NCI-H82 (cell line): ENCODE data around the gene PRPF19.

ENCODE experiments used
- DNase-seq: peaks from one replicate; lab custom pipeline; 2025; lab: John Stamatoyannopoulos, UW

The PRPF19 gene

DNA sequence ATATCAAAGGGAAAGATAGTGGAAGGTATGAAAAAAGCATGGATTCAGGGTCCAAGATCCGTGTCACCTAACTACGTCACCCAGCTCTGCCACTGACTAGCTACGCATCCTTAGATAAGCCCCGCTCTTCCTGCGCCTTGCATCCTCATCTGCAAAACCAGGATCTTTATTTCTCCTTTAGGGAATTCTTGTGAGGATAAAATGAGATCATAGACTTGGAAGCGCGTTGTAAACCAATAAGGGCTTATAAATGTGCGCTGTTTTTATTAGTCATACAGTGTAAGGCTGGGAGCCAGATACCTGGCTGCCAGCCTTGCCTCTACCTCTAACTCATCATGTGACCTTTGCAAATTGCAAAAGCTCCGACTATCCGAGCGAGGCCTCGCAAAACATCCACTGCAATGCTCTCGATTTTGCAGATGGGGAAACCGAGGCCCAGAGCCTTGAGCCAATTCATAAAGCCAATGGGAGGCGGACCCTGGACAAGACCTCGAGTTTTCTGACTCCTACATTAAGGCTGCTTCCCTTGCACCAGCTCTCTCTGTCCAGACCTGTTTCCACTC, 753 bp downstream of the PRPF19 start:
- DNase-seq = peak; percentile 46

DNA sequence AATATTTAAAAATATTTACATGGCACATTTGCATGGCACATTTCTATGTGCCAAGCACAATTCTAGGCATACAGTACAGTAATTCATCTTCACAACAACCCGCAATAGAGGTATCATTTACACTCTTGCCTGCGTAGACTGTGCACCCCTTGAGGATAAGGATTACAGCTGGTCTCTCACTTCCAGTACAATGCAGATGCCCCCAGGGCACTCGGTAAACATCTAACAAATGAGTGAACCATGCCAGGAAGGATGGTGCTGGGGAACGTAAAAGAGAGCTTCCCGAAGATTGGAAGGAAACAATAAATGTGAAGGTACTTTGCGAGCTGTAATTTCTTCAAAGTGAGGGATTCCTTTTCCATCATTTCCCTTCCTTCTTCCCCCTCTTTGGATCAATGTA, 1.3 kb downstream of the PRPF19 start:
- DNase-seq = no peak

DNA sequence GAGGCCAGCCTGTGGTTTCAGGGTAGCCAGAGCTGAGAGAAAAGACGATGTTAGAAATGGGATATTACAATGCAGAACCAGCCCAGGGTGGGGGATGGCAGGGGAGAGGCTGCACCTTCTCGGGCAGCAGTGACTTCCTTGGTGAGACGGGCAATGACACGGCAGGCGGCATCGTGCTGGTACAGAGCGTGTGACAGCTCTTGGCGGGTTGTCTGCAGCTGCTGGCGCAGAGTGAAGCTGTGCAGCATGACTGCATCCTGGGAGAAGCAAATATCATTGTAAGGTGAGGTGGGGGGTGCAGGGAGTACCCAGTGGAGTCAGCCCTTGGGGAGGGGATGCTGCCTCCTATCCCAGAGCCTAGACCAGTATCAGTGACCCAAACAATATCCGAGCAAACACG, 3.8 kb downstream of the PRPF19 start:
- no peak for DNase-seq

DNA sequence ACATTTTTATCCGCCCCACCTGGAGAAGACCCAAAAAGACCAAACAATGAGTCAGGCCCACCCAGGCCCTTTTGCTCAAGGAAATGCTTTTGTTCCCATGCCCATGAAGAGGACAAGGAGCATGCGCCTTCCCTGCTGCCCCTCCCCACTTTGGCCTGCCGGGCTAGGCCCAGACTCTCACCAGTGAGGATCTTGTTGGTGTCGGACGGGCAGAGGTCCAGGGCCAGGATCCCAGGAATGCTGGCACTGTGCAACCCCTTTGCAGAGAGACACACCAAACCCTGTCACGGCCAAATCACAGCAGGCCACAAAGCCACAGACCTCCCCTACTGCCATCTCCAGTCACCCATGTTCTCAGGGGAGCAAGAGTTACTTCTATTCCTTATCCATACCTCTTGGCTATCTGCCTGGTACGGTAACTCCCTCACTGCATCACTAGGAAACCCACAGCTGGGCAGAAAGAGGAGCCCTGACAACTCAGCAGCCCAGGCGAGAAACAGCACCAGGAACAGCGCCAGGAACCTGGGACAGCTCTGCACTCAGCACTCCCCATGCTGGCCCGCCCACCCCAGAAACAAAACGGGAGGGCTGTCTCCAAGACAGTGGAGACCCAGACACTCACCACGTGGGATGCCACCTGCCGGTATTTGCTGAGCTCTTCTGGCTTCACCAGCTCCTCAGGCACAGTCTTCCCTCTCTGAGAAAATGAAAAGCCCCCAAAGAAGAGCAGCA, 5.5 kb downstream of the PRPF19 start:
- no peak for DNase-seq

DNA sequence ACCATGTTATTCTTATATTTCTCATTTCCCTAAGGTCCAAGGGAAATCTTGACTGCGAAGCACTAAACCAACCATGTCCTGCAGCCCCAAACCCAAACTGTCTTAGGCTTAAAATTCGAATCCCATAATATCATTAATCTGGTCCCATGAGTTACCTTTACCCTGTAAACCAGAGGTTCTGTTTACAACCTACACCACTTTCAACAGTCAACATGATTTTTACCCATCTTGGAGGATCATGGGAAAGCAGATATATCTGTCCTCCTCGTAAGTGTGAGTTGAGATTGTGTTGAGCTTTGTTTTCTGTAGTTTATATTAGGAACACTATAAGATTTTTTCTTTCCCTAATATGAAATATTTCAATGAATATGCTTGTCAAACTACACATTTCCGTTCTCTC, 6.4 kb downstream of the PRPF19 start:
- no peak for DNase-seq

DNA sequence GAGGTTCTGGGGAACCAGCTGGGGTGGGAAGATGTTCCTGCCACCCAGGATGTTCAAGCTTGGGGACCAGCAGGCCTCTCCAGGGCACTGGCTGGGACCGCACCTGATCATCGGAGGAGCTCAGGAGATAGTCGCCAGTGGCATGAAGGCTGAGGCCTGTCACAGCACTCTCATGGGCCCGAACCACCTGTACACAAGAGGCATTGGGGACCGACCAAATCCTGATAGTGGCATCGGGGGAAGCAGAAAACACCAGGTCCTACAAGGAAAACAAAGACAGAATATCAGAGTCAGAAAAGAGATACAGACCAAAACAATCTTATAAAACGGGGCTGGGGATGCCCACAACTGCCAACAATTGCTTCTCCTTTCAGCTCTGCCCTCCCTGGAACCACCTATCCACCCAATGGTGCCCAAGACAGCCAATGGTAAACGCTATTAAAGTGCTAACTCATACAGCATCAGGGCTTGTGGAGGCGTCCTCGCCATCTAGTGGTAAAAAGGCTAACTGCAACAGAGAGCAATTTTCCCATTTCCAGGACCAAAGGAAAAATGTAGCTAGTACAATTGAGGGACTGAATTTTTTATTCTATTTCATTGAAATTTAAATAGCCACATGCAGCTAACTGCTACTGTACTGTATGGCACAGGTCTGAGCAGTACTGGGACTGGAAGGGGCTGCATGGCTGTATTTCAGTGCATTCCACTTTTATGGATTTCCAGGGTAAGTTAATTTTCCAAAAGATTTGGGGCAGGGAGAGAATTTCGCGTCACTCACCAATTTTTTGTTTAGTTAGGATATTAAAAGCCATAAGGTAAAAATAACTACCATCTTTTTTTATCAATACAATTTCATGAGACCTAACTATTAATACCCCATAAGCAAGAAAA, 7.1 kb downstream of the PRPF19 start:
- peak; percentile 67 for DNase-seq

DNA sequence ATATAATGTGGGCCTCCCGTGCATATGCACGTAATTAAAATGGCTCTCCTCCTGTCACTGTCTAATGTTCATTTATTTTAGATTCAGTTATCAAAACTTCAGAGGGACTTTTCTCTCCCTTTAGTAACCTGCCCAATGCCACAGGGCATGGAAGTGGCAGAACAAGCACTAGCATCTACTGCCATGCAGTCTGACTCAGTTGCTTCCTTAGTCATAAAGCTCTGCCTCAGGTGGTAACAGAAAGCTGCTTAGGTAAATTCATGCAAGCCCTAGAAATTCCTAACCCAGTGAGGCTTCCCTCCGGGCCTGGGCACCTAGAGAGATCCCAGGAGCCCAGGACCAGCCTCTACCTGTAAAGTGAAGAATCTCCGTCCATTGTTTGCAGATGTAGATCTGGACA, 8.9 kb downstream of the PRPF19 start:
- no peak for DNase-seq

DNA sequence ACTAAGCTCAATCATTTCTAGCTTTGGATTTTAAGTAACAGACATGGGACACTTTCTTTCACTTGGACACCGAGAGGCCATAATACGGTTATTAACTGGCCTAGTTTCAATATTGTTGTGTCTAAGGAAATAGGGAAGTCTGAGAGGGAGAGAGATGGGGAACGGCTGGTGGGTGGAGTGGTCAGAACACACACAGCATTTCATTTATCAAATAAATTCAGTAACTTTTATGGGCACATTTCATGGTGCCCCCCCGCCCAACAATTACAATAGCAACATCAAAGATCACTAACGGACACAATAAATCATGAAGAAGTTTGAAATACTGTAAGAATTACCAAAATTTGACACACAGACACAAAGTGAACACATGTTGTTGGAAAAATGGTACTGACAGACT, 10.7 kb downstream of the PRPF19 start:
- DNase-seq = no peak

DNA sequence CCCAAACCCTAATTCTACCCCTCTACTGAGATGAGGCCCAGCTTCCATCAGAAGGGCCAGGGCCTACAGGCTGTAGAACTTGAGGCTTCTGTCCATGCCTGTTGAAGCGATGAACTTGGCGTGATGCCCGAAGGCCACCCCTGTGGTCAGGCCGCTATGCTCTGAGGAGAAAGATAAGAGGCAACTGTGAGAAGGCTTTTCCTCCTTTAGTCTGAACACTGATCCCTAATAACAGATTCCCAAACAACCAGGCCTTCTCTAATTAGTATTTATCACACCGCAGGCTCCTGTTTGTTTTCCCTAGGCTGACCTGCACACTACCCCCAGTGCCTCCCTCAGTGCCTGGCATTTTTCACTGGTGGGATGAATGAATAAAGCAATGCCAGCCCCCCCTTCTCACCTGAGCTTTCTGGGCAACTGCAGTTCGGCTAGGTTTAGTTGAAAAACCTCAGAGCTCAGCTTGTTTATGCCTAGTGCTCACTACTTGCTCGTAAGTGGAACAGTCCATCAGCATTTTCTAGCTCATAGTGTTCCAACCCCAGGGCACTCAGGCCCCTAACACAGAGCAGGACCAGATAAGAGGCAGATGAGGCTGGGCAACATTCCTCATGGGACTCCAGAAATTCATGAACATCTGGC, 15.2 kb downstream of the PRPF19 start:
- DNase-seq = no peak

DNA sequence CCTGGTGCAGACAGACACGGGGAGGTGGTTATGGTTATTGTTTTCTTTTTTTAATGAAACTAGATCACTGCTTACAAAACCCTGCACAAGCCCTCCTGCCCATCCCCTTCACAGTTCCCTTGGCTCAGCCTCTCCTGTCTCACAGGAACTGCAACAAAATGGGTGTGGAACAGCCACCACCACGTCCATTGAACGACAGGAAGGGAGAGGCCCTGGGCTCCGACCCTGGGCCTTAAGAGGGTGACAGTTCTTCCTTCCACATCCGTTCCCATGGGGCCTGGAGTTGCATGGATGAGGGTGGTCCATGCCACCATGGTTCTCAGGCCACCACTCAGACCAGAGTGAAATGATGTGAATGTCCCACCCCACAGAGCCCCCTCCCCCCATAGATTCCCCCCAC, 15.7 kb downstream of the PRPF19 start:
- no peak for DNase-seq

DNA sequence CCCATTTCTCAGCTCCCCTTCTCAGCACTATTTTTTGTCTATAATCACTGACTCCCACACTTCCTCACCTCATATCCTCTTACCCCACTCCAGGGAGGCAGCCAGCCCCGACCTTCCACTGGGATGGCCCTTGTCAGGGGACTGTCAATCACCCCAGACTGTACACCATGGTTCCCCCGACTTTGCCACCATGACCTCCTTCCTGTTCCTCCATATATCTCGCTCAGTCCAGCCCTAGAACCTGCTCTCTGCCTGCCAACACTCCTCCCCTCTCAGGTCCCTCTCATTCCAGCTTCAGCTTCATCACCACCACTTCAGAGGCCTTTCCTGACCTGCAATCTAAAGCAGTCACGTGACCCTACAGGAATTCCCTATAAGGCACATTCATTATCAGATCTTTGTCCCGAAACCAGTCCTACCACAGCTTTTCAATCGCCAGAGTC, 16.5 kb downstream of the PRPF19 start:
- DNase-seq = no peak

DNA sequence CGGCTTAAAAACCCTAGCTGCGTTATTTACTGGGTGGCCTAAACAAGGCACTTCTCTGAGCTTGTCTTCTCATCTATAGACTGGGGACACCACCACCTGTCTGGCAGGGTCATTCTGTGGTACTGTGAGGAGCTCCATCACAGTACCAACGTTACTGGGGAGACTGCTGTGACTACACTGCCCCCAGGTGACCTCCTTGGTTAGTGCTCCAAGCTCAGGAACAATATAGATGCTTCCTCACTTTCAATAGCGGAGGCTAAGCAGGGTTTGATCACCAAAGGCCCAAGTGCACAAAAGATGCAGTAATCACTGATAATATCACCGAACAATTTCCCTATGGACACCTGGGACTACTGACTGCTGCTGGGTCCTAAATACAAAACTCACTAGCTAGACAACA, 18.8 kb downstream of the PRPF19 start:
- DNase-seq = peak; percentile 45

DNA sequence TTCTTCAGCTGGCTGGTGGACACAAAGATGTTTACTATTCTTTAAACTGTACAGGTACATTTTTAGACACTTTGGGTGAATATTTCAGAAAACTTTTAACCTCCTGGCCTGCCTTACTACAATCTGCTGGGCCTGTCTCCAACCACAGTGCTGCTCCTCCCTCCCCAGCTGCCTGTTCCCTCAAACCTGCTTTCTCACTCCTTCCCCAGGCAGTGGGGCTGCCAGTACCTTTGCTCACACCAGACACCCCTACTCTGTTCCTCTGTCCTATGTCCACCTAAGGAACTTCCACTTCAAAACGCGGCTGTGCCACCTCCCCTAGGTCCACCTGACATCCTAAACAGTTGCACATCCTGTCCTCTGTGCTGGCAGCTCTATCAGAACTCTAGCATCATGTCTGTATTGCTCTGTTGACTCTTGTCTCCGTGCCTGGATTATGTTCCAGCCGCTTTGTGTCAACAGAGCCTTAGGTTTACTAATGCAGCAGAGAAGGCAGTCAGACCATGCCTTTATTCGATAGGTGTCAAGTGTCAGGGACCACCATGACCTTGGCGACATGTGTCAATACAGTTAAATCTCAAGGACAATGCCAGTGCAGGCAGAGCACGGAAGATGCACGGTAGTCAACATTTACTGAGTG, 25.6 kb downstream of the PRPF19 start:
- no peak for DNase-seq

DNA sequence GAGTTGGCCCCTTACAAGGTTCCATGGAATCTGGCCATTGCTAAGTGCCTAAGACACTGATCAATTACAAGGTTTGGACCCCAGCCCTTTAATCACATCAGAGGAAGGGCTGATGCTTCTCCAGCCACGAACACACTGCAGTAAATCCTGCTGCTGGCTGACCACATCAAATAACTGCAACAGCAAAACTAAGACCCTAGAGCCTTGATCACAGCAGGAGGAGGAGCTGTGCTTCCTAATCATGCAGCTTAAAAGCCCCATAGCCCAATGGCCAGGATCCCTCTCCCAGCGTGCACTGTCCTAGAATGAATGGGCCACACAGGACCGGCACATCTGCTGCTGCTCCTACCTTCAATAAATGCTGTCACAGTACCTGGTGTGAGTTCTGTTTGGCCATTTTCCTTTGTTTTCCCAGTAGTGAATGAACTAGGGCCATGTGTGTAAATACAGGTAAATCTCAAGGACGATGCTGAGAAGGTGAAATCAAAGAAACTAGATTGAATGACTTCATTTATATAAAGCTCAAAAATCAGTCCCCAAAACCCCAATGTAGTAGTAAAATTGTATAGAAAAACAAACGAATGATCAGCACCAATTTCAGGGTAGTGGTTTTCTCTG, 26.3 kb downstream of the PRPF19 start:
- no peak for DNase-seq

DNA sequence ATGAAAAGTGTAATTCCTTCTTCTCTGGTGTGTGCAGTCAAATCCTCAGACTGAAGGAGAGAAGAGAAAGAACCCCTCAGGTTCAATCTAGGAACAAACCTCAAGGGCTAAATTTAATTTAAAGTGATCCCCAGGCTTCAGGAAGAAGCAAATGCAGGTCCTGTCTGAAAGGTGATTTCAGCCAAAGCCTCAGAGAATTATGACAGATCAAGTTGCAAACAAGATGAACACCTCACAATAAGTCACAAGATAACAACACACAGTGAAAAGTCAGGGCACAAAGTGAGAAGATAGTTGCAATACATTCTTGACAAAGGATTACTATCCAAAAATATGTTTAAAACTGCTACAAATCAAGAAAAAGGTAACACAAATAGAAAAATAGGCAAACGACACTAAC, 27.3 kb downstream of the PRPF19 start:
- DNase-seq = no peak

DNA sequence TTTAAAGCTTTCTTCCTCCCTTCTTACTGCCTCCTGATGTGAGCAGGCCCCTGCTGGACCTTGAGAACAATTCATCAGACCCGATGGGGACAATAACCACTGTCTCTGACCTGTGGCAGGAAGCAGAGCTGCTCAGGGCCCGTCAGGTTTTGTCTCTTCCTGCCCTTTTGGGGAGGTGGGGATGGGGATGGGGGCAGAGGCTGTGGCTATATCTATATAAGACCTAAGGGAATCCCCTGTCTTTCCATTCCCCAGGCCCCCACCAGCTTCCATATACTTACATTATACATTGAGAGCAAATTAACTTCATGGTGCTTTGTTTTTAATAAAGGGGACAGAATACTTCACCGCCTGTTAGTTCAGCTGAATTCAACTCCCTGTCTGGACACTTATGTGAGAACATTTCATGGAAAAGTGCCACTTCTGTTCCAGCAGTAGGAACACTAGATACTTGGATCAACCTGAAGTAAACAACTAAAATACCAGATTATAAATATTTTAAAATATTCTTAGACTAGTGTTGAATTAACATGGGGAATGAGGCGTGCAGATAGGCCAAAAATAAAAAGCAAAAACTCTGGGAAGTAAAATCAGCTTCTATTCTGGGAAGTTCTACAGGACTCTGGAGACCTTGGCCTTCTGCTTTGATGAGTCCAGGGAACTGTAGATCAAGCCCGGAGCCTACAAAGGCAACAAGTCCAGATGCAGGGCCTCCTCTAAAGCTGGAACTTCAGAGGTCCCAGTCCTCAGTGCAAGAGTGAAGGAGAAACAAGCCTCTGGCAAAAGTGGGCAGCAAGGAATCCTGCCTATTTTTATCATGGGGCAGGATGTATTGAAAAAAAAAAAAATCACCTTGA, 27.9 kb downstream of the PRPF19 start:
- no peak for DNase-seq

DNA sequence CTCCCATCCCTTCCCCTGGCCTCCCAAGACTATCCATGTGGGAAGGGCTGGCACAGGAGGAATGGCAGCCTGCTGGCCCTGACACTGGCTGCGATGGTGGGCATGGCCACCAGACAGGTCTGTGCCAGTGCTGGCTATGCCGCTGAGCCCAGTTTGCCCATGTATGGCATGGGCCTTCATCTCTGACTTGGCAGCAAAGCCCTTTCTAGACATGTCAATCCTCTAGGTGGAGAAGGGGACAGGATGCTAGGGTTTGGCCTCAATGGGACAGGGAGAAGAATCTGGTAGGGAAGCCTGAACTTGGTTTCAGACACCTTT, 30.3 kb downstream of the PRPF19 start:
- DNase-seq = no peak

DNA sequence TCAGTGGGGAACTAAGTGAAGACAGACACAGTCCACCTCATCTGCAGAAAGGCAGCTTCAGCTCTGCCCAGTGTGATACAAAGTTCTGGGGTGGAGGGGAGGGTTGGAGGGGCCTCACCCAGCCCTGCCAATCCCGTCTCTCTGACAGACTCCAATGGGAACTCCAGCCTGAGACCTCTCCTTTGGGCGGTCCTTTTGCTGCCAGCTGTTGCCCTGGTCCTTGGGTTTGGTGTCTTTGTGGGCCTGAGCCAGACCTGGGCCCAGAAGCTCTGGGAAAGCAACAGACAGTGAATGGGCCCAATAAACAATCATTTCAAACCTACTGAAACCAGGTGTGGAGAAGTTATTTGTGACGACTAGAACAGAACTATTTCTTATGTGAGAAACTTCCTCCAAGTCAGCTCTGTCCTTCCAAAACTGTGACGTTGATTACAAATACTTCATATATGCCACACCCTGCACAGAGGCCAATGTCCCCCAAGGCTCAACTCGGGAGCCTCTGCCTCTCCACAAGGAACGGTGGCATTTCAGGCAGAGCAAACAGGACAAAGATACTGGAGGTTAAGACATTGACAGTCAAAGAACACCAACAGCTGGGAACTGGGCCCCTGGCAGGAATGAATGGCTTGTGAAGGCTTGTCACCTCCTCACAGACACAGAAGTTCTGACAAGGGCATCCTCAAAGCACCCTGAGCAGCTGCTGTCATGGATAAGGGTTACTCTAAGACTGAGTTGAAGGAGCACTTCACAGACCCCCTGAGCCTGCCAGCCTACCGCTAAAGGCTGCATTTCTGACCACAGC, 30.8 kb downstream of the PRPF19 start:
- DNase-seq = no peak

DNA sequence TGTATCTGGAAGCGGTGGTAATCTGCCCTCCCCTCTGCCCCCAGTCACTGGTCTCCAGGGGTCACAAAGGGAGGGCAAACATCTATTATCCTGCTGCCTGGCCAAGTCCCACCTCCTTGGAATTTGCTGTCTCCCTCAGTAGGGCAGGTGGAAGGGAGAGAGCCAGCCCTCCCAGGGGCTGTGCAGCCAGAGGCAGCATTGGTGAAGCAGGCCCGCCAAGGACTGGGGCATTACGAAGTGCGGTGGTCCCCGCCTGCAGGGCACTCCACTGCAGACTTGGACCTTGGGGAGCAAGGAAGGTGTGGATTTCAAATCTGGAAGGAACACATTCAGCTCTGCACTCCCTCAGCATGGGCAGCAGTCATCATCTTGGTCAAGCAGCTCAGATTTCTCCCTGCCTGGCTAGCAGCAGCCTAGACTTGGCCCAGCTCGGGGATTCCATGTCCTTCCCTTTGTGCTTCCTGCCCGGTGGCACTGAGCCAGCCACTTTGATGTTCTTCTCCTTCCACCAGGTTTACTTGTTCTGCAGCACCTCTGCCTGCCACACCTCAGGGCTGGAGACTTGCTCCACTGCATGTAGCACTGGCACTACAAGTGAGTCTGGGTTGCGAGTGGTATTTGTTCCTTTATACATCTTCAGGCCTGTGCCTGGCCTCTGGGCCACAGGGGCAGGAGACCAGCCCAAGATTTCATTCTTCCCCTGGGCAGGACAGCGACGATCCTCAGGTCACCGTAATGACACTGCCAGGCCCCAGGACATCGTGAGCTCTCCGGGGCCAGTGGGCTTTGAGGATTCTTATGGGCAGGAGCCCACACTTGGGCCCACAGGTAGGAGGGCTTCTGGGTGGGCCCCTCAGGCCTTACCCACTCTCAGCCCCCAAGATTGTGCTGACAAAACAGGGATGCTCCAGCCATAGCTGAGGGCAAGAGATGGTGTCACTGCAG, 31.7 kb downstream of the PRPF19 start:
- no peak for DNase-seq
